Endothelial cell of umbilical vein (primary cell): ENCODE data around the gene HIVEP3. TPM values are rescaled to one million over a fixed set of nuclear protein-coding genes. Genes with fewer than 3 reads are reported as not detected.

ENCODE experiments used
- BruUV-seq: library from RNA; stranded (reverse); fragments of 400-500 nt; replicated peaks from 2 replicates; lab custom pipeline; 2021; lab: Mats Ljungman, UMichigan
- CTCF ChIA-PET: fragments of 300-600, 350-600 bp; sonication (Branson Sonifier 250); formaldehyde crosslinking; loops from one replicate; lab custom pipeline; 2021; ENCODE audit warnings: antibody characterized with exemption, inconsistent platforms; lab: Charles Lee
- POLR2A ChIA-PET: fragments of 300-600, 350-600 bp; sonication (Branson Sonifier 250); formaldehyde crosslinking; loops from one replicate; lab custom pipeline; 2021; ENCODE audit warnings: antibody characterized with exemption, inconsistent platforms; lab: Charles Lee
- DNase-seq: peaks from one replicate; pipeline ENCODE4 v3.0.0-alpha.2; 2011; ENCODE audit warnings: low read depth, low spot score
- FAIRE-seq: peaks from 2 replicates; lab custom pipeline; 2011; peaks lifted over from hg19 to GRCh38; lab: Jason Lieb, UNC
- H2AFZ ChIP-seq: 2 replicates; pipeline ENCODE4 v1.6.0; 2012; ENCODE audit warnings: low read depth, low read length, control low read depth, inconsistent platforms
- H3K27ac ChIP-seq: 2 replicates; pipeline ENCODE4 v1.5.1; 2011; ENCODE audit warnings: low read depth, mild to moderate bottlenecking, control low read depth, low read length, moderate library complexity; ENCODE audit not compliant: insufficient read depth
- H3K27me3 ChIP-seq, 2 experiments: 2 replicates each; pipeline versions ENCODE4 v1.6.0 to v1.6.1; 2011; ENCODE audit warnings: low read length in 2 of 2, mixed read lengths in 1 of 2; ENCODE audit not compliant: control insufficient read depth in 2 of 2, insufficient read depth in 2 of 2
- H3K36me3 ChIP-seq, 2 experiments: 2 replicates in 1 of 2; 3 replicates in 1 of 2; pipeline ENCODE4 v1.5.1; 2011; ENCODE audit warnings: low read length in 2 of 2, mild to moderate bottlenecking in 1 of 2, moderate library complexity in 1 of 2; ENCODE audit not compliant: control insufficient read depth in 2 of 2, insufficient read depth in 2 of 2; ENCODE audit errors: extremely low read depth in 1 of 2
- H3K4me1 ChIP-seq: 3 replicates; pipeline ENCODE4 v1.5.1; 2011; ENCODE audit warnings: mild to moderate bottlenecking, low read length; ENCODE audit not compliant: control insufficient read depth, insufficient read depth; ENCODE audit errors: extremely low read depth
- H3K4me2 ChIP-seq: 2 replicates; pipeline ENCODE4 v1.6.1; 2011; ENCODE audit warnings: low read length, control low read depth, mixed read lengths; ENCODE audit not compliant: insufficient read depth
- H3K4me3 ChIP-seq, 3 experiments: fragments of 200-600 bp in 1 of 3; sonication (generic), shearing (Covaris generic) in 1 of 3; replicated peaks in 1 of 3; 2 replicates each; pipeline ENCODE4 v1.5.1; 2011 to 2016; ENCODE audit warnings: control low read depth in 3 of 3, low read length in 3 of 3, mild to moderate bottlenecking in 2 of 3, inconsistent platforms in 1 of 3, low read depth in 1 of 3, moderate library complexity in 1 of 3; ENCODE audit not compliant: insufficient read depth in 1 of 3
- H3K79me2 ChIP-seq: 2 replicates; pipeline ENCODE4 v1.6.0; 2012; ENCODE audit warnings: low read length, inconsistent platforms; ENCODE audit not compliant: control insufficient read depth, insufficient read depth
- H3K9ac ChIP-seq: replicated peaks from 2 replicates; pipeline ENCODE3; 2011; ENCODE audit warnings: low read length, control low read depth; ENCODE audit not compliant: insufficient read depth; ENCODE audit errors: extremely low read depth
- H3K9me1 ChIP-seq: replicated peaks from 3 replicates; pipeline ENCODE4 v1.6.0; 2011; ENCODE audit warnings: mild to moderate bottlenecking, low read length; ENCODE audit not compliant: control insufficient read depth, insufficient read depth; ENCODE audit errors: extremely low read depth
- H3K9me3 ChIP-seq: replicated peaks from 2 replicates; pipeline ENCODE4 v1.5.1; 2012; ENCODE audit warnings: low read length, inconsistent platforms; ENCODE audit not compliant: control insufficient read depth, insufficient read depth
- H4K20me1 ChIP-seq: replicated peaks from 2 replicates; pipeline ENCODE3; 2011; ENCODE audit warnings: mild to moderate bottlenecking, low read length; ENCODE audit not compliant: control insufficient read depth, insufficient read depth; ENCODE audit errors: extremely low read depth
- CTCF ChIP-seq, 2 donors: IDR thresholded peaks; 1 replicate in 1 of 2; 2 replicates in 1 of 2; pipeline ENCODE4 v1.5.1; 2011; ENCODE audit warnings: low read length in 2 of 2, mild to moderate bottlenecking in 2 of 2, moderate library complexity in 2 of 2, control low read depth in 1 of 2, inconsistent platforms in 1 of 2, low read depth in 1 of 2; ENCODE audit not compliant: insufficient read depth in 1 of 2; ENCODE audit errors: extremely low read depth in 1 of 2
- EZH2 ChIP-seq: IDR thresholded peaks from 2 replicates; pipeline ENCODE4 v1.6.1; 2012; ENCODE audit warnings: borderline replicate concordance, low read depth, mild to moderate bottlenecking, moderate library complexity, low read length, inconsistent platforms; ENCODE audit not compliant: severe bottlenecking
- FOS ChIP-seq: IDR thresholded peaks from 2 replicates; pipeline ENCODE4 v1.6.1; 2011; ENCODE audit warnings: mild to moderate bottlenecking, low read length, moderate library complexity, borderline replicate concordance; ENCODE audit not compliant: insufficient read depth
- GATA2 ChIP-seq: IDR thresholded peaks from 2 replicates; pipeline ENCODE4 v1.7.0; 2011; ENCODE audit warnings: low read depth, mild to moderate bottlenecking, moderate library complexity, mixed read lengths, low read length; ENCODE audit not compliant: insufficient read length, insufficient read depth
- JUN ChIP-seq: IDR thresholded peaks from 2 replicates; pipeline ENCODE4 v1.6.1; 2011; ENCODE audit warnings: borderline replicate concordance, low read depth; ENCODE audit not compliant: insufficient read length, insufficient read depth
- MAX ChIP-seq: IDR thresholded peaks from 2 replicates; pipeline ENCODE4 v1.6.1; 2011; ENCODE audit not compliant: insufficient read depth, insufficient read length
- MYC ChIP-seq: IDR thresholded peaks from one replicate; pipeline ENCODE4 v1.6.1; 2011; ENCODE audit warnings: mild to moderate bottlenecking, low read depth, low read length
- POLR2A ChIP-seq: IDR thresholded peaks from 2 replicates; pipeline ENCODE4 v1.6.1; 2012; ENCODE audit warnings: low read depth, mild to moderate bottlenecking, control low read depth, low read length
- POLR2AphosphoS5 ChIP-seq: IDR thresholded peaks from 2 replicates; pipeline ENCODE4 v1.6.1; 2012; ENCODE audit warnings: low read depth, mild to moderate bottlenecking, control low read depth, low read length, moderate library complexity; ENCODE audit not compliant: insufficient read depth
- dilution Hi-C: fragments of 300-500 bp; cut with MboI; formaldehyde crosslinking; loops from one replicate; pipeline ENCODE4 v1.15.0; 2019; ENCODE audit warnings: low sequenced_read_pairs; ENCODE audit not compliant: extremely low pct_ligation_motif_present
- intact Hi-C: fragments of 100-400 bp; cut with micrococcal nuclease; formaldehyde crosslinking; loops from one replicate; pipeline ENCODE4 v1.10.0; 2022
- polyA plus RNA-seq, 4 experiments: library from polyadenylated mRNA; depleted of rRNA in 3 of 4; stranded (reverse) in 3 of 4; unstranded in 1 of 4; fragments of >200 nt; gene quantifications; 2 replicates each; pipeline versions ENCODE4 v1.2.1 to v1.2.3, GENCODE V29; 2011 to 2012; ENCODE audit warnings: missing spikeins in 1 of 4
- total RNA-seq: library from RNA; stranded (reverse); gene quantifications from 2 replicates; pipeline ENCODE4 v1.2.3, GENCODE V29; 2021

HIVEP3 gene
- total and polyA plus RNA-seq, 2 donors (not counting 3 experiments of a cell fraction or from before 2014, with no cell fraction given), result 3.4 to 4.0 TPM

DNA sequence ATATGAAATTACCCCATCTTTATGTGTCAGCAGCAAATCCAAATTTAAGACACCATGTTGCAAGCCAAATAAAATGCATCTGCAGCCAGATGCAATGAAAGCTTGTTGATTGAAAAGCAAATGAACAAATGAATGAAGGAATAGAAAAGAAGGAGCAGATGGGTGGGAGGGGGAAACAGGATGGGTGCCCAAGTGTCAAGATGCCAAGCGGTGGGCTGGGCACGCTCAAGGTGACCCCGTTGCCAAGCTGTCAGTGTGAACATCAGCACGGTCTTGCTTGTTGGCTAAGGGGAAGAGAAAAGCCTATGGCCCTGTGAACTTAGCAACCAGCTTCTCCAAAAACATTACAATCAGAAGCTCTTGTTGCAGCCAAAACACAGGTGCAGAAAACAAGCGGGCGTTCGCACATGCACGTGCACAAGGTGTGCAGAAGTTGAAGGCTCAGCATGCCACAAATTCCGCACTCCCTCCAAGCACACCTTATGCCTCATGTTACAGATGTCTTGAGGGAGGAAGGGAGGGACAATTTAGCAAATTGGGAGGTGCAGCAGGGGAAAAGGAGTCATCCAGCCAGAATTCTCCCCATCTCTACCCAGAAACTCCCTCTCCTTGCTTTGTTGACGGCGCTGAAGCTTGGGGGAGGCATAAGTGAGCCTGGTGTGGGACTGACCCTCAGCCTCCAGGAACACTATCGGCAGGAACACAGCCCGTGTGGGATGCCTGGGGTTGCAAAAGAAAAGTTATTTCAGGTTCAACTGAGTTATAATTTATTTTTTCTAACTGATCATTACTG lies 62.4 kb downstream of the HIVEP3 start:
- H3K4me3 ChIP-seq, result no peak overlapping the region
- H3K27me3 ChIP-seq, result no peaks in the 10 kb centered on the region
- FAIRE-seq, result no peak
- no peaks in the 10 kb centered on the region for H3K9me1 ChIP-seq
- H3K9ac ChIP-seq, result no peak overlapping the region
- ChIA-PET POLR2A (no interaction called here), CTCF (interaction anchor here (1.1 kb wide), 1 partner anchor 9 kb away, joined by 4 read pairs; no protein-coding TSS in a partner anchor)
- no peaks in the 10 kb centered on the region for H3K36me3 ChIP-seq
- no peaks in the 10 kb centered on the region for H3K79me2 ChIP-seq
- intact Hi-C loops, result no loop called here
- no peaks in the 10 kb centered on the region for H3K9me3 ChIP-seq
- H4K20me1 ChIP-seq, result no peaks in the 10 kb centered on the region
- dilution Hi-C loops, result no loop called here
- TF ChIP-seq CTCF (IDR thresholded peaks at IDR 0.05; ENCODE audit: extremely low read depth in 1 of 2, insufficient read depth in 1 of 2, low read depth in 1 of 2, low read length in 2 of 2) (no peak), POLR2AphosphoS5 (no peak), MAX (no peak), FOS (no peak), GATA2 (no peak), MYC (no peak), JUN (no peak), POLR2A (no peak), EZH2 (no peak)
- H3K4me1 ChIP-seq, result peaks cover 12% of the 10 kb centered on the region
- no peak for DNase-seq
- no peak overlapping the region for H3K4me2 ChIP-seq
- BruUV-seq, result no TSS peak
- no peak overlapping the region for H3K27ac ChIP-seq
- H2AFZ ChIP-seq, result no peak overlapping the region
